PC-3 (cell line): Measurements from ENCODE around the gene AOAH.

Experiments
- CTCF ChIP-seq: fragments of 300-600 bp; sonication (generic); conservative IDR thresholded peaks from 2 replicates; pipeline ENCODE4 v1.5.1; 2017; ENCODE audit warnings: antibody characterized with exemption, low read depth, mild to moderate bottlenecking, low read length
- EZH2 ChIP-seq: fragments of 300-600 bp; sonication (generic); IDR thresholded peaks from one replicate; pipeline ENCODE4 v1.6.1; 2017; ENCODE audit warnings: antibody characterized with exemption, mild to moderate bottlenecking, low read length; ENCODE audit not compliant: unreplicated experiment

GRCh38 chr7:36707898-36708297, 16.4 kb downstream of the AOAH start:
- TF ChIP-seq CTCF (no peak), EZH2 (no peak)
